ENCODE results near the gene MIGA1.

MIGA1 gene

GRCh38 chr1:77847621-77848080 lies 68.2 kb downstream of the MIGA1 start:
- no peaks in the 10 kb centered on the region for H3K9me3 ChIP-seq (ENCODE audit: control insufficient read depth, insufficient read depth, low read length)
- H3K36me3 ChIP-seq (ENCODE audit: control insufficient read depth, low read length) = peaks cover 13% of the 10 kb centered on the region
- H4K20me1 ChIP-seq (ENCODE audit: control insufficient read depth, insufficient read depth, low read depth, low read length) = no peaks in the 10 kb centered on the region
- H3K4me3 ChIP-seq (ENCODE audit: low read length) = peak overlapping the region; percentile 39
- peaks cover 5% of the 10 kb centered on the region for H3F3A ChIP-seq (ENCODE audit: control insufficient read depth, insufficient read depth)
- peaks cover 36% of the 10 kb centered on the region for H3K4me1 ChIP-seq (ENCODE audit: control insufficient read depth, low read length)
- no peaks in the 10 kb centered on the region for H3K79me2 ChIP-seq (ENCODE audit: control insufficient read depth, low read length)
- no peaks in the 10 kb centered on the region for H3K27me3 ChIP-seq (ENCODE audit: control insufficient read depth, low read length)
- TF ChIP-seq CTCF (IDR thresholded peaks at IDR 0.05; ENCODE audit: low read depth, low read length, poor library complexity, severe bottlenecking) (no peak), EZH2phosphoT487 (IDR thresholded peaks at IDR 0.05; ENCODE audit: borderline replicate concordance, low read length) (no peak)
- peak overlapping the region; percentile 66 for H3K27ac ChIP-seq (ENCODE audit: low read depth, low read length)
- H3K9me2 ChIP-seq (replicated peaks; ENCODE audit: control insufficient read depth, low read length) = no peaks in the 10 kb centered on the region
- peak overlapping the region; percentile 46 for H3K4me2 ChIP-seq (ENCODE audit: low read length)

- Histone ChIP-seq H3K4me2 (ENCODE audit: low read length) (no peak overlapping the region), H3K79me2 (ENCODE audit: control insufficient read depth, low read length) (no peaks in the 10 kb centered on the region), H4K20me1 (ENCODE audit: control insufficient read depth, insufficient read depth, low read depth, low read length) (no peaks in the 10 kb centered on the region), H3K4me3 (ENCODE audit: low read length) (no peak overlapping the region), H3K9me2 (replicated peaks; ENCODE audit: control insufficient read depth, low read length) (no peaks in the 10 kb centered on the region), H3K4me1 (ENCODE audit: control insufficient read depth, low read length) (peaks cover 30% of the 10 kb centered on the region), H3F3A (ENCODE audit: control insufficient read depth, insufficient read depth) (peaks cover 5% of the 10 kb centered on the region), H3K27me3 (ENCODE audit: control insufficient read depth, low read length) (no peaks in the 10 kb centered on the region), H3K27ac (ENCODE audit: low read depth, low read length) (no peak overlapping the region), H3K36me3 (ENCODE audit: control insufficient read depth, low read length) (peaks cover 4% of the 10 kb centered on the region; the same call in 1 of the 2 replicates), H3K9me3 (ENCODE audit: control insufficient read depth, insufficient read depth, low read length) (no peaks in the 10 kb centered on the region; the same call in 1 of the 2 replicates)
- TF ChIP-seq EZH2phosphoT487 (IDR thresholded peaks at IDR 0.05; ENCODE audit: borderline replicate concordance, low read length) (no peak), CTCF (IDR thresholded peaks at IDR 0.05; ENCODE audit: low read depth, low read length, poor library complexity, severe bottlenecking) (no peak)
Observed at GRCh38 chr1:77850082-77850481, 70.6 kb downstream of the MIGA1 start.

GRCh38 chr1:77857552-77857951 lies 78.1 kb downstream of the MIGA1 start:
- Histone ChIP-seq H3F3A (ENCODE audit: control insufficient read depth, insufficient read depth) (no peaks in the 10 kb centered on the region), H3K4me2 (ENCODE audit: low read length) (no peak overlapping the region), H3K27me3 (ENCODE audit: control insufficient read depth, low read length) (no peaks in the 10 kb centered on the region), H3K4me3 (ENCODE audit: low read length) (no peak overlapping the region), H3K4me1 (ENCODE audit: control insufficient read depth, low read length) (no peaks in the 10 kb centered on the region), H3K27ac (ENCODE audit: low read depth, low read length) (no peak overlapping the region), H3K36me3 (ENCODE audit: control insufficient read depth, low read length) (peaks cover 15% of the 10 kb centered on the region; the same call in 1 of the 2 replicates), H4K20me1 (ENCODE audit: control insufficient read depth, insufficient read depth, low read depth, low read length) (no peaks in the 10 kb centered on the region), H3K9me2 (replicated peaks; ENCODE audit: control insufficient read depth, low read length) (no peaks in the 10 kb centered on the region), H3K9me3 (ENCODE audit: control insufficient read depth, insufficient read depth, low read length) (no peaks in the 10 kb centered on the region; the same call in 1 of the 2 replicates), H3K79me2 (ENCODE audit: control insufficient read depth, low read length) (no peaks in the 10 kb centered on the region)
- TF ChIP-seq EZH2phosphoT487 (IDR thresholded peaks at IDR 0.05; ENCODE audit: borderline replicate concordance, low read length) (no peak), CTCF (IDR thresholded peaks at IDR 0.05; ENCODE audit: low read depth, low read length, poor library complexity, severe bottlenecking) (no peak)
